Liver (tissue), 9 donors: ENCODE measurements around the gene FAM241B. TPM values are rescaled to one million over a fixed set of nuclear protein-coding genes. Genes with fewer than 3 reads are reported as not detected.

Experiments used
- DNase-seq: peaks from one replicate; pipeline ENCODE4 v3.0.0-alpha.2; 2017; ENCODE audit warnings: low spot score
- H3K27ac ChIP-seq, 2 donors: one replicate each; pipeline ENCODE4 v1.7.0; 2013; ENCODE audit warnings: inconsistent platforms in 2 of 2, low read length in 2 of 2, control low read depth in 1 of 2, low read depth in 1 of 2, mild to moderate bottlenecking in 1 of 2
- H3K27me3 ChIP-seq, 4 donors: one replicate each; pipeline versions ENCODE4 v1.6.1 to v1.7.0; 2013; ENCODE audit warnings: low read length in 3 of 4, inconsistent platforms in 1 of 4, mild to moderate bottlenecking in 1 of 4, moderate library complexity in 1 of 4; ENCODE audit not compliant: control insufficient read depth in 4 of 4, insufficient read depth in 4 of 4
- H3K36me3 ChIP-seq, 4 donors: one replicate each; pipeline versions ENCODE4 v1.6.1 to v1.7.0; 2013; ENCODE audit warnings: low read length in 3 of 4, mild to moderate bottlenecking in 3 of 4, low read depth in 1 of 4, moderate library complexity in 1 of 4; ENCODE audit not compliant: control insufficient read depth in 4 of 4, insufficient read depth in 3 of 4
- H3K4me1 ChIP-seq, 4 donors: one replicate each; pipeline versions ENCODE4 v1.6.1 to v1.7.0; 2013; ENCODE audit warnings: low read length in 3 of 4, mild to moderate bottlenecking in 3 of 4, moderate library complexity in 1 of 4; ENCODE audit not compliant: control insufficient read depth in 4 of 4, insufficient read depth in 4 of 4
- H3K4me3 ChIP-seq, 3 donors: one replicate each; pipeline versions ENCODE4 v1.6.1 to v1.7.0; 2013; ENCODE audit warnings: low read length in 3 of 3, control low read depth in 1 of 3, low read depth in 1 of 3, mild to moderate bottlenecking in 1 of 3
- H3K9ac ChIP-seq, 2 donors: one replicate each; pipeline ENCODE4 v1.7.0; 2013; ENCODE audit warnings: low read length in 2 of 2, mild to moderate bottlenecking in 2 of 2, moderate library complexity in 2 of 2, control low read depth in 1 of 2, low read depth in 1 of 2
- H3K9me3 ChIP-seq, 4 donors: one replicate each; pipeline versions ENCODE4 v1.6.1 to v1.7.0; 2013; ENCODE audit warnings: low read length in 3 of 4; ENCODE audit not compliant: control insufficient read depth in 4 of 4
- EGR1 ChIP-seq, 2 donors: IDR thresholded peaks; 2 replicates each; pipeline ENCODE4 v1.6.1; 2016 to 2018; ENCODE audit warnings: antibody characterized with exemption in 2 of 2, low read depth in 2 of 2
- FOXA1 ChIP-seq: IDR thresholded peaks from 2 replicates; pipeline ENCODE4 v1.6.1; 2016; ENCODE audit warnings: antibody characterized with exemption
- FOXA2 ChIP-seq: IDR thresholded peaks from 2 replicates; pipeline ENCODE4 v1.6.1; 2016; ENCODE audit warnings: antibody characterized with exemption
- GABPA ChIP-seq, 2 donors: IDR thresholded peaks in 1 of 2; conservative IDR thresholded peaks in 1 of 2; 2 replicates each; pipeline ENCODE4 v1.6.1; 2016; ENCODE audit warnings: antibody characterized with exemption in 2 of 2, mild to moderate bottlenecking in 1 of 2, moderate library complexity in 1 of 2
- HNF4A ChIP-seq, 2 donors: conservative IDR thresholded peaks; 2 replicates each; pipeline ENCODE4 v1.6.1; 2016; ENCODE audit warnings: antibody characterized with exemption in 2 of 2, mild to moderate bottlenecking in 2 of 2
- HNF4G ChIP-seq: IDR thresholded peaks from 2 replicates; pipeline ENCODE4 v1.6.1; 2016; ENCODE audit warnings: antibody characterized with exemption
- NR2F2 ChIP-seq: IDR thresholded peaks from 2 replicates; pipeline ENCODE4 v1.6.1; 2016; ENCODE audit warnings: antibody characterized with exemption
- RAD21 ChIP-seq, 2 donors: IDR thresholded peaks; 2 replicates each; pipeline ENCODE4 v1.6.1; 2016; ENCODE audit warnings: antibody characterized with exemption in 2 of 2, mild to moderate bottlenecking in 2 of 2
- RXRA ChIP-seq, 2 donors: IDR thresholded peaks; 2 replicates each; pipeline ENCODE4 v1.6.1; 2017 to 2018; ENCODE audit warnings: antibody characterized with exemption in 2 of 2, mild to moderate bottlenecking in 1 of 2
- SP1 ChIP-seq: IDR thresholded peaks from 2 replicates; pipeline ENCODE4 v1.6.1; 2018; ENCODE audit warnings: antibody characterized with exemption, mild to moderate bottlenecking
- YY1 ChIP-seq: IDR thresholded peaks from 2 replicates; pipeline ENCODE4 v1.6.1; 2016; ENCODE audit warnings: antibody characterized with exemption, mild to moderate bottlenecking
- WGBS: extraction: QIAGEN DNeasy Blood & Tissue Kit; methylation state at CpG from one replicate; pipeline ENCODE4 v1.1.7; 2013; 5-methylcytosine and 5-hydroxymethylcytosine counted together
- polyA plus RNA-seq, 2 donors: library from polyadenylated mRNA; stranded (reverse) in 1 of 2; unstranded in 1 of 2; fragments of 200-250 nt in 1 of 2; fragments of >200 nt in 1 of 2; fragmentation: Nextera tagmentation in 1 of 2; extraction: Ambion mirVana in 1 of 2; gene quantifications; one replicate each; pipeline versions ENCODE4 v1.2.1 to v1.2.3, GENCODE V29; 2013 to 2015
- total RNA-seq, 2 donors: library from RNA; depleted of rRNA; stranded (reverse); fragments of >200 nt; gene quantifications; one replicate each; pipeline ENCODE4 v1.2.3, GENCODE V29; 2014
- TF ChIP-seq, protein P1 (sequence below): IDR thresholded peaks from 2 replicates; pipeline ENCODE4 v1.6.1; 2016; ENCODE audit warnings: antibody characterized with exemption, mild to moderate bottlenecking
- TF ChIP-seq, protein P2 (sequence below): IDR thresholded peaks from 2 replicates; pipeline ENCODE4 v1.6.1; 2016; ENCODE audit warnings: antibody characterized with exemption
- donor health status: healthy.
- donor health status: healthy.
- donor health status: healthy.
- donor health status: healthy.
- donor health status: healthy.

FAM241B gene
- total and polyA plus RNA-seq, 4 donors = 0.84 to 2.5 (median 1.7) TPM

- DNase-seq = peak; percentile 9
- Histone ChIP-seq H3K27me3 (no peaks in the 10 kb centered on the region), H3K4me1 (peaks cover 2 to 13% (median 8%) of the 10 kb centered on the region in 4 donors), H3K9me3 (no peaks in the 10 kb centered on the region), H3K4me3 (no peak overlapping the region), H3K27ac (no peak overlapping the region), H3K36me3 (no peaks in the 10 kb centered on the region), H3K9ac (no peak overlapping the region)
- TF ChIP-seq EGR1 (IDR thresholded peaks at IDR 0.05; ENCODE audit: low read depth in 2 of 2) (no peak), FOXA1 (no peak), SP1 (no peak), RAD21 (IDR thresholded peaks at IDR 0.05) (no peak), NR2F2 (no peak), HNF4G (no peak), RXRA (IDR thresholded peaks at IDR 0.05) (no peak), YY1 (no peak), GABPA (IDR thresholded peaks at IDR 0.05 in 1 of 2, conservative IDR thresholded peaks at IDR 0.05 in 1 of 2) (no peak), FOXA2 (no peak)
- WGBS = 93% methylated on average over 7 of the region's 7 CpGs
Observed at GRCh38 chr10:69631566-69631965, 1.5 kb downstream of the FAM241B start.

DNA sequence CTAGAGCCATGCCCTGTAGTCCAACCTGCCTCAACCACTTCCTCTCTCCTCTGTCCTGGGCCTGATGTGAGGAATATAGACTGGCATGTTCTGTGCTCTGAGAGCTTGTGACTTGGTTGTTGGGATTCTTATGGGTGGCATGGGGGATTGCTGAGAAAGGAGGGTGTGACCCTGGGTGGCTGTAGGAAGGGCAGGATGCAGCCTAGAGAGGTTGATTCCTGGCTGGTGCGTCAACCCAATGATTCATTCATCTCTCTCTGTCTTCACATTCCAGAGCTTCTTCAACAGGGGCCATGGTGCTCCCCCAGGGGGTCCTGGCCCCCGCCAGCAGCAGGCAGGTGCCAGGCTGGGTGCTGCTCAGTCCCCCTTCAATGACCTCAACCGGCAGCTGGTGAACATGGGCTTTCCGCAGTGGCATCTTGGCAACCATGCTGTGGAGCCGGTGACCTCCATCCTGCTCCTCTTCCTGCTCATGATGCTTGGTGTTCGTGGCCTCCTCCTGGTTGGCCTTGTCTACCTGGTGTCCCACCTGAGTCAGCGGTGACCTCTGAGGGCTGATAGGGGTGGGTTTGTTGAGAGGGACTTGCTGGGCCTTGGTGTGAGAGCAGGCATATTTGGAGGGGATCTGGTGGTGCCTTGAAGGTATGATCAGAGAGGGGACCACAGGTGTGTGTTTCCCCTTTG, 2.6 kb downstream of the FAM241B start:
- H3K36me3 ChIP-seq = no peaks in the 10 kb centered on the region
- no peak overlapping the region for H3K4me3 ChIP-seq
- no peaks in the 10 kb centered on the region for H3K27me3 ChIP-seq
- TF ChIP-seq RAD21 (IDR thresholded peaks at IDR 0.05) = no peak
- TF ChIP-seq HNF4A (conservative IDR thresholded peaks at IDR 0.05) = no peak
- TF ChIP-seq SP1 = no peak
- TF ChIP-seq, protein P1, sequence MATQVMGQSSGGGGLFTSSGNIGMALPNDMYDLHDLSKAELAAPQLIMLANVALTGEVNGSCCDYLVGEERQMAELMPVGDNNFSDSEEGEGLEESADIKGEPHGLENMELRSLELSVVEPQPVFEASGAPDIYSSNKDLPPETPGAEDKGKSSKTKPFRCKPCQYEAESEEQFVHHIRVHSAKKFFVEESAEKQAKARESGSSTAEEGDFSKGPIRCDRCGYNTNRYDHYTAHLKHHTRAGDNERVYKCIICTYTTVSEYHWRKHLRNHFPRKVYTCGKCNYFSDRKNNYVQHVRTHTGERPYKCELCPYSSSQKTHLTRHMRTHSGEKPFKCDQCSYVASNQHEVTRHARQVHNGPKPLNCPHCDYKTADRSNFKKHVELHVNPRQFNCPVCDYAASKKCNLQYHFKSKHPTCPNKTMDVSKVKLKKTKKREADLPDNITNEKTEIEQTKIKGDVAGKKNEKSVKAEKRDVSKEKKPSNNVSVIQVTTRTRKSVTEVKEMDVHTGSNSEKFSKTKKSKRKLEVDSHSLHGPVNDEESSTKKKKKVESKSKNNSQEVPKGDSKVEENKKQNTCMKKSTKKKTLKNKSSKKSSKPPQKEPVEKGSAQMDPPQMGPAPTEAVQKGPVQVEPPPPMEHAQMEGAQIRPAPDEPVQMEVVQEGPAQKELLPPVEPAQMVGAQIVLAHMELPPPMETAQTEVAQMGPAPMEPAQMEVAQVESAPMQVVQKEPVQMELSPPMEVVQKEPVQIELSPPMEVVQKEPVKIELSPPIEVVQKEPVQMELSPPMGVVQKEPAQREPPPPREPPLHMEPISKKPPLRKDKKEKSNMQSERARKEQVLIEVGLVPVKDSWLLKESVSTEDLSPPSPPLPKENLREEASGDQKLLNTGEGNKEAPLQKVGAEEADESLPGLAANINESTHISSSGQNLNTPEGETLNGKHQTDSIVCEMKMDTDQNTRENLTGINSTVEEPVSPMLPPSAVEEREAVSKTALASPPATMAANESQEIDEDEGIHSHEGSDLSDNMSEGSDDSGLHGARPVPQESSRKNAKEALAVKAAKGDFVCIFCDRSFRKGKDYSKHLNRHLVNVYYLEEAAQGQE = no peak
- TF ChIP-seq RXRA (IDR thresholded peaks at IDR 0.05) = no peak
- TF ChIP-seq HNF4G = no peak
- TF ChIP-seq, protein P2, sequence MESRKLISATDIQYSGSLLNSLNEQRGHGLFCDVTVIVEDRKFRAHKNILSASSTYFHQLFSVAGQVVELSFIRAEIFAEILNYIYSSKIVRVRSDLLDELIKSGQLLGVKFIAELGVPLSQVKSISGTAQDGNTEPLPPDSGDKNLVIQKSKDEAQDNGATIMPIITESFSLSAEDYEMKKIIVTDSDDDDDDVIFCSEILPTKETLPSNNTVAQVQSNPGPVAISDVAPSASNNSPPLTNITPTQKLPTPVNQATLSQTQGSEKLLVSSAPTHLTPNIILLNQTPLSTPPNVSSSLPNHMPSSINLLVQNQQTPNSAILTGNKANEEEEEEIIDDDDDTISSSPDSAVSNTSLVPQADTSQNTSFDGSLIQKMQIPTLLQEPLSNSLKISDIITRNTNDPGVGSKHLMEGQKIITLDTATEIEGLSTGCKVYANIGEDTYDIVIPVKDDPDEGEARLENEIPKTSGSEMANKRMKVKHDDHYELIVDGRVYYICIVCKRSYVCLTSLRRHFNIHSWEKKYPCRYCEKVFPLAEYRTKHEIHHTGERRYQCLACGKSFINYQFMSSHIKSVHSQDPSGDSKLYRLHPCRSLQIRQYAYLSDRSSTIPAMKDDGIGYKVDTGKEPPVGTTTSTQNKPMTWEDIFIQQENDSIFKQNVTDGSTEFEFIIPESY = no peak
- no peak for DNase-seq
- WGBS = 95% methylated on average over 7 of the region's 7 CpGs
- H3K4me1 ChIP-seq = peaks cover 2 to 13% (median 8%) of the 10 kb centered on the region in 4 donors
- no peak overlapping the region for H3K27ac ChIP-seq
- no peaks in the 10 kb centered on the region for H3K9me3 ChIP-seq
- no peak overlapping the region for H3K9ac ChIP-seq
